LNCaP clone FGC (cell line): Measurements from ENCODE around the gene SH3RF2.
"Not testable (repeated sequence)": the region's sequence is repeated elsewhere in the genome, so short reads cannot be mapped to it uniquely, and the experiment has no call there.

Experiments
- DNase-seq: peaks from one replicate; pipeline ENCODE4 v3.0.0-alpha.2; 2011; ENCODE audit warnings: low read depth
- H3K4me3 ChIP-seq: 2 replicates; pipeline ENCODE4 v1.5.1; 2011; ENCODE audit warnings: mild to moderate bottlenecking, low read depth, low read length, control low read depth
- TF ChIP-seq, protein P1 (sequence below): IDR thresholded peaks from 2 replicates; pipeline ENCODE4 v1.5.1; 2012; ENCODE audit warnings: mild to moderate bottlenecking; ENCODE audit not compliant: control insufficient read depth, insufficient read depth; ENCODE audit errors: extremely low read depth

SH3RF2 gene

GRCh38 chr5:145957388-145957787 lies 21.0 kb downstream of the SH3RF2 start:
- no peak overlapping the region for H3K4me3 ChIP-seq
- TF ChIP-seq, protein P1, sequence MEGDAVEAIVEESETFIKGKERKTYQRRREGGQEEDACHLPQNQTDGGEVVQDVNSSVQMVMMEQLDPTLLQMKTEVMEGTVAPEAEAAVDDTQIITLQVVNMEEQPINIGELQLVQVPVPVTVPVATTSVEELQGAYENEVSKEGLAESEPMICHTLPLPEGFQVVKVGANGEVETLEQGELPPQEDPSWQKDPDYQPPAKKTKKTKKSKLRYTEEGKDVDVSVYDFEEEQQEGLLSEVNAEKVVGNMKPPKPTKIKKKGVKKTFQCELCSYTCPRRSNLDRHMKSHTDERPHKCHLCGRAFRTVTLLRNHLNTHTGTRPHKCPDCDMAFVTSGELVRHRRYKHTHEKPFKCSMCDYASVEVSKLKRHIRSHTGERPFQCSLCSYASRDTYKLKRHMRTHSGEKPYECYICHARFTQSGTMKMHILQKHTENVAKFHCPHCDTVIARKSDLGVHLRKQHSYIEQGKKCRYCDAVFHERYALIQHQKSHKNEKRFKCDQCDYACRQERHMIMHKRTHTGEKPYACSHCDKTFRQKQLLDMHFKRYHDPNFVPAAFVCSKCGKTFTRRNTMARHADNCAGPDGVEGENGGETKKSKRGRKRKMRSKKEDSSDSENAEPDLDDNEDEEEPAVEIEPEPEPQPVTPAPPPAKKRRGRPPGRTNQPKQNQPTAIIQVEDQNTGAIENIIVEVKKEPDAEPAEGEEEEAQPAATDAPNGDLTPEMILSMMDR, result no peak
- no peak for DNase-seq

GRCh38 chr5:145958436-145958835 lies 22.1 kb downstream of the SH3RF2 start:
- DNase-seq, result no peak
- no peak overlapping the region for H3K4me3 ChIP-seq
- TF ChIP-seq, protein P1, result no peak

GRCh38 chr5:145960166-145960565 lies 23.8 kb downstream of the SH3RF2 start:
- H3K4me3 ChIP-seq, result no peak overlapping the region
- DNase-seq, result no peak
- TF ChIP-seq, protein P1, result no peak

- TF ChIP-seq, protein P1, result no peak
- no peak for DNase-seq
- H3K4me3 ChIP-seq, result no peak overlapping the region
Measured at GRCh38 chr5:145960848-145961600, 24.6 kb downstream of the SH3RF2 start.

- TF ChIP-seq, protein P1, result no peak
- DNase-seq, result no peak
- no peak overlapping the region for H3K4me3 ChIP-seq
Measured at GRCh38 chr5:145962001-145962400, 25.6 kb downstream of the SH3RF2 start.

DNA sequence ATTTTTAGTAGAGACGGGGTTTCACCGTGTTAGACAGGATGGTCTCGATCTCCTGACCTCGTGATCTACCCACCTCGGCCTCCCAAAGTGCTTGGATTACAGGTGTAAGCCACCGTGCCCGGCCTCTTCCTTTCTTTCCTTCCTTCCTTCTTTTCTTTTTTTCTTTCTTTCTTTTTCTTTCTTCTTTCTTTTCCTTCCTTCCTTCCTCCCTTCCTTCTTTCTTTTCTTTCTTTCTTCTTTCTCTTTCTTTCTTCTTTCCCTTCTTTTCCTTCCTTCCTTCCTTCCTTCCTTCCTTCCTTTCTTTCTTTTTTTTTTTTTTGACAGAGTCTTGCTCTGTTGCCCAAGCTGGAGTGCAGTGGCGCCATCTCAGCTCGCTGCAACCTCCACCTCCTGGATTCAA lies 27.6 kb downstream of the SH3RF2 start:
- H3K4me3 ChIP-seq, DNase-seq: not testable (repeated sequence)

GRCh38 chr5:145965804-145966203 lies 29.4 kb downstream of the SH3RF2 start:
- no peak overlapping the region for H3K4me3 ChIP-seq
- TF ChIP-seq, protein P1, result no peak
- DNase-seq, result no peak
